ENCODE results near the gene LOXL4.

Gene LOXL4

DNA sequence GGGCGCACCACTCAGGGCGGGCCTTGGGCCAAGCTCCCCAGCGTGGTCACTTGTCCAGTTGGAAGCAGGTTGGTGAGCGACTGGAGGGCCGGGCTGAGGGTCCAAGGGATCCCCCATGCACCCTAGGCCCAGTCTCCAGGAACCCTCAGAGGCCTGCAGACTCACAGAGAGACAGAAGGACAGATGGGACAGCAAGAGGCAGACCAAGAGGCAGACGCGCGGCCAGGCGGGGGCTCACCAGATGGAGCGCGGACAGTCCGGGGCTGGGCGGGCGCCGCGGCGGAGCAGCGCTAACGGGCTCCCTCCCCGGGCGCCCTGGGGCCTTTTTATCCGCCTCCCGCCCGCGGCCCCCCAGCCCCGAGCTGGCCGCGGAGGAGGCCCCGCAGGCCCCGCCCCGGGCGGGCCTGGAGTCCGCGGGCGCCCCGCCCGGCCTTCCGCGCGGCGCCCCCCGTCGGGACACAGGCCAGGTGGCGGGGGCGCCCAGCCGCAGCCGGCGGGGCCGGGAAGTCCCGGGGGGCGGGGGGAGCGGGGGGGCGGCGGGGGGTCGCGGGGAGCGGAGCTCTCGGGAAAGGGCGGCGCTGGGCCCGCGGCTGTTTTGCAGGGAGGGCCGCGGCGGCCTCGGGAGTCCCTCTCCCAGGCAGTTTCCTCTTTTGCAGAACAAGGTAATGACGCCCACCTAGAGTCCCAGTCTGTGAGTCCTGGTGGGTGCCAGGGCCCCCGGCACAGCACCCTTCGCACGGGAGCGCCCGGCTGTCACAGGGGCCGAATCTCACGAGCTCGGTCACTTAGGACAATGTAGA, at the start of gene LOXL4:
TSS of gene LOXL4 (minus strand) at position 301 of the 800 bp plus-strand sequence. CDS start 5,175 bp downstream, outside the sequence.
- DNase-seq (ENCODE audit: insufficient read length, low spot score) (peak; percentile 78), FAIRE-seq (no peak)
- TF ChIP-seq, protein P1, sequence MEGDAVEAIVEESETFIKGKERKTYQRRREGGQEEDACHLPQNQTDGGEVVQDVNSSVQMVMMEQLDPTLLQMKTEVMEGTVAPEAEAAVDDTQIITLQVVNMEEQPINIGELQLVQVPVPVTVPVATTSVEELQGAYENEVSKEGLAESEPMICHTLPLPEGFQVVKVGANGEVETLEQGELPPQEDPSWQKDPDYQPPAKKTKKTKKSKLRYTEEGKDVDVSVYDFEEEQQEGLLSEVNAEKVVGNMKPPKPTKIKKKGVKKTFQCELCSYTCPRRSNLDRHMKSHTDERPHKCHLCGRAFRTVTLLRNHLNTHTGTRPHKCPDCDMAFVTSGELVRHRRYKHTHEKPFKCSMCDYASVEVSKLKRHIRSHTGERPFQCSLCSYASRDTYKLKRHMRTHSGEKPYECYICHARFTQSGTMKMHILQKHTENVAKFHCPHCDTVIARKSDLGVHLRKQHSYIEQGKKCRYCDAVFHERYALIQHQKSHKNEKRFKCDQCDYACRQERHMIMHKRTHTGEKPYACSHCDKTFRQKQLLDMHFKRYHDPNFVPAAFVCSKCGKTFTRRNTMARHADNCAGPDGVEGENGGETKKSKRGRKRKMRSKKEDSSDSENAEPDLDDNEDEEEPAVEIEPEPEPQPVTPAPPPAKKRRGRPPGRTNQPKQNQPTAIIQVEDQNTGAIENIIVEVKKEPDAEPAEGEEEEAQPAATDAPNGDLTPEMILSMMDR (IDR thresholded peaks at IDR 0.05; ENCODE audit: insufficient read depth, missing control alignments): no peak

DNA sequence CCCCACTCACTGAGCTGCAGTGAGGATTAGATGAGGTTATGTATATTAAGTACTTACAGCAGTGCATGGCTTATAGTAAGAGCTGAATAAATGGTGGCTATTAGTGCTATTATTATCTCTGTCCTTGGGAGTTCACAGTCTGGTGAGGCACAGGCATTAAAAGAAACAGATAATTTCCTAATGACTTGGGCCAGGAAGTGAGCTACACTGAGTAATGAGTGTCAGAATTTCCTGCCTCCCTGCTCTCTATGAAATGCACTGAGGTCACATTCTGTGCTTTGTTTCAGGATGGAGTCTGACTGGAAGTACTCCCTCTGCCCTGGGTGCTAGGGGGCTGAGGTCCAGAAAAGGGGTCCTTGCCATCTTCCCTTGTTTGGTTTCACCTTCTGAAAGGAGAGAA, 48.7 kb upstream of the LOXL4 start:
- FAIRE-seq (no peak), DNase-seq (ENCODE audit: insufficient read length, low spot score) (peak; percentile 55)
- TF ChIP-seq, protein P1 (IDR thresholded peaks at IDR 0.05; ENCODE audit: insufficient read depth, missing control alignments): no peak

DNA sequence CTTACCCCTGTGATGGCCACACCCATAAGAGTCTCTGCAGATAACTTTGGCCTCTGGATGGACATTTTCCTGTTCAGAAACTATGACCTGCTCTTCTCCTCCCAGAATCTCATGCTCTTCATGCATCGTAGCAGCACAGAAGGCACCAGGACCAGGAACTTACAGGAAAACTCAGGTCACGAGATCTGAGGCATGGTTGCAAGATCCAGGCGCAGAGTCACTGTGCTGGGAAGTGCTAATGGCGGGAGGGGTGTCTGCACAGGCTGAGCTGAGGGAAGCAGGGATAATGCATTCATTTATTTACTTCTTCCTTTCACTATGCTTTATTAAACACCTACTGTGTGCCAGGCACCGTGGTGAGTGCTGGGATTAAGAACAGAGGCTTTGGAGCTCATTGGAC, 48.2 kb upstream of the LOXL4 start:
- DNase-seq (ENCODE audit: insufficient read length, low spot score): no peak
- TF ChIP-seq, protein P1 (IDR thresholded peaks at IDR 0.05; ENCODE audit: insufficient read depth, missing control alignments): no peak
- FAIRE-seq: no peak

DNA sequence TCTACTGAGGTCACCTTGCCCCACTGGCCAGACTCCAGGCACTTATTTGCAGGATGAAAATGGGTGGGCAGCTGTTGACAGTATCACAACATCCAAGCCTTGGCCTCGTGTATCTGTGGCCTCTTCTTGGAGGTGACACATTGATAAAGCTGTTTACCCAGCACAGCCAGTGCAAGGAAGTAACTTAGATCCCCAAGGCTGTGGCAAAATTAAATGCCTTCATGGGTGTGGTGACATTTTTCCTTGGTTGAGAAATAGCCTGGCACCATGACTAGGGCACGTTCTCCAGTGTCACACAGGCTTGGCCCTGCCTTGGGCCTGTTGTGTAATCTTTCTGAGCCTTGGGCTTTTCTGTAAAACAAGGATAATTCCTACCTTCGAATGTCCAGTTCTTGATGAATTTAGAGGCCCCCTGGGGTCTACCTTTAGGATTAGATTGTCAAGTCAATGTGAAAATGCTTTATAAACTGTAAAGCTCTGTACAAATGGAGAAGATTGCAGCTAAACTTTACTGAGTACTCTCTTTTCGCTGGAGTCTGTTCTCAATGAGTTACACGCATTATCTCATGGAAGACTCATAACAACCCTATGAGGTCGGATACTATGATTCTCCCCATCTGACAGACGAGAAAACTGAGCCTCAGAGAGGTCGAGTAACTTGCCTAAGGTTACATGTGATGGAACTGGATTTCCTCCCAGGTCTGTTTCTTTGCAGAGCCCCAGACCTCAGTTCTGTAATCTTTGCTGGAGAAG, 46.7 kb upstream of the LOXL4 start:
- DNase-seq (ENCODE audit: insufficient read length, low spot score): no peak
- TF ChIP-seq, protein P1 (IDR thresholded peaks at IDR 0.05; ENCODE audit: insufficient read depth, missing control alignments): no peak
- FAIRE-seq: no peak

DNA sequence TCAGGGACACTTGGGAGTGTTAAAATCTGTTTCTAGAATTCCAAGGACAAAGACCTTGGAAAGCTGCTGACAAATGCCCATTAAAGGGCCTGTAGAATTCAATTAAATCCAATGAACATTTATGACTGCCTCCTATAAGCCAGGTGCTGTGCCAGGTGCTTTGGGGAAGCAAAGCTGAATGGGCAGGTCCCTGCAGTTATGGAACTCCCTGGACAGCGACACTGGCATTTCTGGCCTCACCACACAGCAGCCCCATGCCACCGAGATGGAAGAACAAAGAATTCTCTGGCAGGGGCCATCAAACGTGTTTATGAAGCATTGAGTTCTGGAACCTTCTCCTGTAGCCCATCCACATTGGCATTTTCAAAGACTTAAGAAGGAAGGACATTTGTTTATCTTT, 45.6 kb upstream of the LOXL4 start:
- DNase-seq (ENCODE audit: insufficient read length, low spot score) (no peak), FAIRE-seq (no peak)
- TF ChIP-seq, protein P1 (IDR thresholded peaks at IDR 0.05; ENCODE audit: insufficient read depth, missing control alignments): no peak

DNA sequence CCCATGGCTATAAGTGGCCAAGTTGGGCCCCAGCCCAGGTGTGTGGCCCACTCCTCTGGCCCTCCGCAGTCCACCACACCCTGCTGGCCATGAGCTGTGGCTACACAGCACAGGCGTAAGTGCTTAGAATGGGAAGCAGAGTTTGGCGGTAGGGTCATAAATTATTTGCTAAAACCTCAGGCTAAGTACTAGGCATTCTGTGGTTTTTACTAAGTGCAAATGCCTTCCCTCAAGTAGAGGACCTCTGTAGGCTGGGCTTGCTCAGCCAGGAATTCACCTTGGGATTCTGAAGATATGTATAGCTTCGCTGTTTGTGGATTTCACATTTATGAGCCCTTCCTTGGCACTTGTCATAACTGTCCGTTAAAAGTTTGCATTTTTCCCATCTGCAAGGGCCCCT, 44.8 kb upstream of the LOXL4 start:
- DNase-seq (ENCODE audit: insufficient read length, low spot score): no peak
- no peak for FAIRE-seq
- TF ChIP-seq, protein P1 (IDR thresholded peaks at IDR 0.05; ENCODE audit: insufficient read depth, missing control alignments): no peak

DNA sequence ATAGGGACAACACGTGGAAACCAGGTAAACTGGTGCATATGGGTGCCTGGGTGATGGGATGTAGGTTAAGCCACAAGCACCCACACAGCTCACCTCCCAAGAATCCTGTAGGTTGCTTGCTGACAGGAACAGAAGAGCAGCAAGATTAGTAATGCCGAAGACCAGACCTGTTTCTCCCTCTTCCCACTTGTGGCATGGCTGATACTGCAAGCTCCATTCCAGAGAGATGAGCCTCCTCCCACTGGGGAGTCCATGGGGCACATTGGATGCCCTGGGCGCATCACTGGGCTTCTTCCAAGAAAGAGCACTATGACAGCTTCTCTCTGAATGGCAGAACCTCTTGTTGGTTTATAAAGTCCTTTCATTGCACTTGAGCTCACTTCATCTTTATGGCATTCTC, 44.4 kb upstream of the LOXL4 start:
- TF ChIP-seq, protein P1 (IDR thresholded peaks at IDR 0.05; ENCODE audit: insufficient read depth, missing control alignments): no peak
- DNase-seq (ENCODE audit: insufficient read length, low spot score) (no peak), FAIRE-seq (no peak)

All from D721Med (cell line).